Activated naive CD8-positive, alpha-beta T cell treated with anti-CD3 and anti-CD28 coated beads for 36 hours (primary cell): ENCODE results near the gene CLDN10. TPM values are rescaled to one million over a fixed set of nuclear protein-coding genes. Genes with fewer than 3 reads are reported as not detected.

ENCODE experiments used
- DNase-seq: peaks from one replicate; pipeline ENCODE4 v3.0.0; 2021
- H3K27ac Mint-ChIP-seq: one replicate; pipeline ENCODE4 v1.8.0; 2022; ENCODE audit warnings: mild to moderate bottlenecking, moderate library complexity, mixed read lengths
- H3K27me3 Mint-ChIP-seq: one replicate; pipeline ENCODE4 v1.8.0; 2022; ENCODE audit warnings: mild to moderate bottlenecking, mixed read lengths
- H3K36me3 Mint-ChIP-seq: one replicate; pipeline ENCODE4 v1.8.0; 2021; ENCODE audit warnings: mild to moderate bottlenecking, mixed read lengths
- H3K4me1 Mint-ChIP-seq: one replicate; pipeline ENCODE4 v1.8.0; 2021; ENCODE audit warnings: mixed read lengths
- H3K4me3 Mint-ChIP-seq: one replicate; pipeline ENCODE4 v1.8.0; 2022; ENCODE audit warnings: mild to moderate bottlenecking, moderate library complexity, mixed read lengths
- H3K9me3 Mint-ChIP-seq: one replicate; pipeline ENCODE4 v1.8.0; 2022; ENCODE audit warnings: mixed read lengths
- total RNA-seq, 2 experiments: library from RNA; stranded (reverse); gene quantifications; one replicate each; pipeline ENCODE4 v1.2.3, GENCODE V29; 2021

The CLDN10 gene
- total RNA-seq, 2 experiments from 2014 or later: not detected

DNA sequence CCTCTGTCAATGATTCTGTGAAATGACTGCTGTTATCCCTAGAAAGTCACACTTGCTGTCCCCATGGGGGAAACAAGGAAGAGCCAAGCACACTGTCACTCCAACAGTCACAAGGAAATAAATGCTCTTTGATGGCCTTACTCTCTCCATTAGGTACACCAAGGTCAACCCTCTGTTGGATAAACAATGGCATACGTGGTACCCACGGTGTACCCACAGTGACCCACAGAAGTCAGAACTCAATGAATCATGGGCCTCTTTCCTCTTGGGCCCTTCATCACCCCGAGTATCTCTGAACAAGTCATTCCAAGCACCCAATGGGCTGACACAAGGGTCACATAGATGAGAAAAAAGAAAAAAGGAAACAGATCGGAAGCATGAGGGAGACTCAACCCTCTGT, 76.6 kb downstream of the CLDN10 start:
- H3K27me3 Mint-ChIP-seq: peaks cover 13% of the 10 kb centered on the region
- H3K4me3 Mint-ChIP-seq: no peak overlapping the region
- H3K4me1 Mint-ChIP-seq: no peaks in the 10 kb centered on the region
- H3K36me3 Mint-ChIP-seq: no peaks in the 10 kb centered on the region
- H3K9me3 Mint-ChIP-seq: no peaks in the 10 kb centered on the region
- no peak for DNase-seq
- H3K27ac Mint-ChIP-seq: no peak overlapping the region

Other genes starting within 250 kb of the CLDN10 start
- gene DZIP1, start 92.0 kb downstream of the CLDN10 start, total RNA-seq: 1 to 10 TPM in 1 of 2 experiments, under 1 TPM in 1; 0.36 to 1.1 TPM
- gene DNAJC3, start 124.4 kb downstream of the CLDN10 start, total RNA-seq: 10 to 100 TPM; 19.1 to 19.6 TPM